ENCODE measurements around the gene SKAP1. TPM values are rescaled to one million over a fixed set of nuclear protein-coding genes. Genes with fewer than 3 reads are reported as not detected.

Gene SKAP1
- polyA plus RNA-seq, 3 donors = 0.13 to 1.0 (median 0.52) TPM

GRCh38 chr17:48468299-48468698 is 38.3 kb upstream of the SKAP1 start:
- H3K79me2 ChIP-seq (ENCODE audit: insufficient read depth, low read length) = no peaks in the 10 kb centered on the region
- WGBS (ENCODE audit: insufficient coverage) = 100% methylated on average over 1 of the region's 4 CpGs

GRCh38 chr17:48465884-48466283 is 35.9 kb upstream of the SKAP1 start:
- TF ChIP-seq CTCF (IDR thresholded peaks at IDR 0.05) = no peak
- no peaks in the 10 kb centered on the region for H3K36me3 ChIP-seq (replicated peaks in 1 of 2; ENCODE audit: control insufficient read depth in 1 of 2, insufficient read depth in 2 of 2, low read length in 2 of 2)
- no peaks in the 10 kb centered on the region for H3K9me3 ChIP-seq (replicated peaks in 1 of 2; ENCODE audit: control insufficient read depth in 1 of 2, insufficient read depth in 1 of 2, low read length in 2 of 2)
- no peak overlapping the region for H3K27ac ChIP-seq (ENCODE audit: low read depth in 1 of 2, low read length in 2 of 2)
- no peaks in the 10 kb centered on the region for H3K4me1 ChIP-seq (ENCODE audit: control insufficient read depth in 1 of 2, insufficient read depth in 2 of 2, low read length in 2 of 2)
- no peaks in the 10 kb centered on the region for H3K79me2 ChIP-seq (ENCODE audit: insufficient read depth, low read length)
- Mint-ChIP-seq H3K27ac (no peak overlapping the region), H3K4me3 (no peak overlapping the region), H3K36me3 (no peaks in the 10 kb centered on the region), H3K9me3 (no peaks in the 10 kb centered on the region), H3K27me3 (ENCODE audit: low read depth in 3 of 3) (peaks cover 5 to 25% (median 20%) of the 10 kb centered on the region in 3 donors), H3K4me1 (no peaks in the 10 kb centered on the region)
- no peak overlapping the region for H3K9ac ChIP-seq (ENCODE audit: insufficient read depth, low read length, poor library complexity, severe bottlenecking)
- H3K4me2 ChIP-seq (replicated peaks; ENCODE audit: extremely low read depth, low read length, poor library complexity, severe bottlenecking) = no peak overlapping the region
- DNase-seq = no peak
- H4K20me1 ChIP-seq (ENCODE audit: insufficient read depth, low read length) = no peaks in the 10 kb centered on the region
- intact Hi-C loops (cut with micrococcal nuclease) = no loop called here
- H3K4me3 ChIP-seq (replicated peaks in 1 of 3; ENCODE audit: low read depth in 2 of 3, low read length in 3 of 3) = no peak overlapping the region
- no peak overlapping the region for H2AFZ ChIP-seq (ENCODE audit: insufficient read depth, low read depth, low read length, poor library complexity, severe bottlenecking)
- no CpG with 5 or more reads among the region's 2 CpGs for WGBS (ENCODE audit: insufficient coverage)
- H3K27me3 ChIP-seq (ENCODE audit: control insufficient read depth in 2 of 2, insufficient read depth in 2 of 2, low read length in 2 of 2) = peaks cover 0 to 2% of the 10 kb centered on the region in 2 donors

More at GRCh38 chr17:48468299-48468698, 38.3 kb upstream of the SKAP1 start:
- peak overlapping the region in 1 of 7 donors; percentile 43 for H3K27ac Mint-ChIP-seq
- no peak overlapping the region for H3K4me3 ChIP-seq (replicated peaks in 1 of 3; ENCODE audit: low read depth in 2 of 3, low read length in 3 of 3)
- TF ChIP-seq CTCF (IDR thresholded peaks at IDR 0.05) = no peak
- H3K4me1 Mint-ChIP-seq = no peaks in the 10 kb centered on the region
- no peak overlapping the region for H2AFZ ChIP-seq (ENCODE audit: insufficient read depth, low read depth, low read length, poor library complexity, severe bottlenecking)
- no peak overlapping the region for H3K9ac ChIP-seq (ENCODE audit: insufficient read depth, low read length, poor library complexity, severe bottlenecking)
- H3K9me3 ChIP-seq (replicated peaks in 1 of 2; ENCODE audit: control insufficient read depth in 1 of 2, insufficient read depth in 1 of 2, low read length in 2 of 2) = no peaks in the 10 kb centered on the region
- no peaks in the 10 kb centered on the region for H3K4me1 ChIP-seq (ENCODE audit: control insufficient read depth in 1 of 2, insufficient read depth in 2 of 2, low read length in 2 of 2)
- DNase-seq = no peak
- H3K27me3 Mint-ChIP-seq (ENCODE audit: low read depth in 3 of 3) = peaks cover 10 to 35% (median 23%) of the 10 kb centered on the region in 3 donors
- H3K36me3 ChIP-seq (replicated peaks in 1 of 2; ENCODE audit: control insufficient read depth in 1 of 2, insufficient read depth in 2 of 2, low read length in 2 of 2) = no peaks in the 10 kb centered on the region
- no peak overlapping the region for H3K27ac ChIP-seq (ENCODE audit: low read depth in 1 of 2, low read length in 2 of 2)
- no peaks in the 10 kb centered on the region for H4K20me1 ChIP-seq (ENCODE audit: insufficient read depth, low read length)
- H3K36me3 Mint-ChIP-seq = no peaks in the 10 kb centered on the region
- no peaks in the 10 kb centered on the region for H3K9me3 Mint-ChIP-seq
- no peak overlapping the region for H3K4me3 Mint-ChIP-seq
- H3K27me3 ChIP-seq (ENCODE audit: control insufficient read depth in 2 of 2, insufficient read depth in 2 of 2, low read length in 2 of 2) = peaks cover 2 to 5% of the 10 kb centered on the region in 2 donors
- intact Hi-C loops (cut with micrococcal nuclease) = no loop called here
- no peak overlapping the region for H3K4me2 ChIP-seq (replicated peaks; ENCODE audit: extremely low read depth, low read length, poor library complexity, severe bottlenecking)
